Measurements from ENCODE around the gene DESI1.

DESI1 gene

DNA sequence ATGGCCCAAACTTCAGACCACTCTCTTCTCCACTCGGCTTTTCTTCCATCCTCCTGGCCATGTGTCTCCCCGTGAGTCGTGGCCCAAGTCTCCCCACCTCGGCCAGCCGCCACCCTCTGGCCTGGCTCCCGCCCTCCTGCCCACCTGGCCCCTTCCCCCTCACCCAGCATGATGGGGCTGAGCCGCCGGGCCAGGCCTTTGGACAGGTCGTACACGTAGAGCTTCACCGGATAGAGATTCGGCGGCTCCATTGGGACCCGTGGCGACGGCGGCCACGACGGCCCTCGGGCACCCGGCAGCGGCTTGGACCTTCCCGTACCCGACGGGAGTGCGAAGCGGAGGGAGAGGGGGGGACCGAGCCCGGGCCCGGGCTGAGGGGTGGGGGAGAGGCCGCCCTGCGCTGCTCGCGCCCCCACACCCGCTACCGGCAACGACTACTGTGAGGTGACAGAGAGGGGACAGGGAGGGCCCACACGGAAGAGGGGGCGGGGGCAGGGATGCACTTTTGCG, at the start of gene DESI1 (continued):
- TF ChIP-seq, protein P1, sequence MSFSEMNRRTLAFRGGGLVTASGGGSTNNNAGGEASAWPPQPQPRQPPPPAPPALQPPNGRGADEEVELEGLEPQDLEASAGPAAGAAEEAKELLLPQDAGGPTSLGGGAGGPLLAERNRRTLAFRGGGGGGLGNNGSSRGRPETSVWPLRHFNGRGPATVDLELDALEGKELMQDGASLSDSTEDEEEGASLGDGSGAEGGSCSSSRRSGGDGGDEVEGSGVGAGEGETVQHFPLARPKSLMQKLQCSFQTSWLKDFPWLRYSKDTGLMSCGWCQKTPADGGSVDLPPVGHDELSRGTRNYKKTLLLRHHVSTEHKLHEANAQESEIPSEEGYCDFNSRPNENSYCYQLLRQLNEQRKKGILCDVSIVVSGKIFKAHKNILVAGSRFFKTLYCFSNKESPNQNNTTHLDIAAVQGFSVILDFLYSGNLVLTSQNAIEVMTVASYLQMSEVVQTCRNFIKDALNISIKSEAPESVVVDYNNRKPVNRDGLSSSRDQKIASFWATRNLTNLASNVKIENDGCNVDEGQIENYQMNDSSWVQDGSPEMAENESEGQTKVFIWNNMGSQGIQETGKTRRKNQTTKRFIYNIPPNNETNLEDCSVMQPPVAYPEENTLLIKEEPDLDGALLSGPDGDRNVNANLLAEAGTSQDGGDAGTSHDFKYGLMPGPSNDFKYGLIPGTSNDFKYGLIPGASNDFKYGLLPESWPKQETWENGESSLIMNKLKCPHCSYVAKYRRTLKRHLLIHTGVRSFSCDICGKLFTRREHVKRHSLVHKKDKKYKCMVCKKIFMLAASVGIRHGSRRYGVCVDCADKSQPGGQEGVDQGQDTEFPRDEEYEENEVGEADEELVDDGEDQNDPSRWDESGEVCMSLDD (tag by site-specific recombination; IDR thresholded peaks at IDR 0.05), result peak; percentile 57; the same call in 1 of the 2 replicates
- TF ChIP-seq ZNF830 (tag by site-specific recombination; IDR thresholded peaks at IDR 0.05; ENCODE audit: low read depth), result no peak
- peak; percentile 100 for TF ChIP-seq ZFP69B (tag by site-specific recombination; IDR thresholded peaks at IDR 0.05)
- TF ChIP-seq OVOL3 (tag by site-specific recombination; IDR thresholded peaks at IDR 0.05), result no peak
- no peak for TF ChIP-seq ZNF473 (tag by site-specific recombination; IDR thresholded peaks at IDR 0.05)
- TF ChIP-seq ZFP3 (tag by site-specific recombination; IDR thresholded peaks at IDR 0.05; ENCODE audit: low read depth), result no peak
- TF ChIP-seq SP7 (tag by site-specific recombination; IDR thresholded peaks at IDR 0.05), result peak; percentile 21
- TF ChIP-seq ZNF391 (tag by site-specific recombination; IDR thresholded peaks at IDR 0.05; ENCODE audit: borderline replicate concordance, low read depth), result peak; percentile 93
- TF ChIP-seq, protein P2, sequence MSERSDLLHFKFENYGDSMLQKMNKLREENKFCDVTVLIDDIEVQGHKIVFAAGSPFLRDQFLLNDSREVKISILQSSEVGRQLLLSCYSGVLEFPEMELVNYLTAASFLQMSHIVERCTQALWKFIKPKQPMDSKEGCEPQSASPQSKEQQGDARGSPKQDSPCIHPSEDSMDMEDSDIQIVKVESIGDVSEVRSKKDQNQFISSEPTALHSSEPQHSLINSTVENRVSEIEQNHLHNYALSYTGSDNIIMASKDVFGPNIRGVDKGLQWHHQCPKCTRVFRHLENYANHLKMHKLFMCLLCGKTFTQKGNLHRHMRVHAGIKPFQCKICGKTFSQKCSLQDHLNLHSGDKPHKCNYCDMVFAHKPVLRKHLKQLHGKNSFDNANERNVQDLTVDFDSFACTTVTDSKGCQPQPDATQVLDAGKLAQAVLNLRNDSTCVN (tag by site-specific recombination; optimal IDR thresholded peaks at IDR 0.05), result peak; percentile 54
- TF ChIP-seq ZNF561 (tag by site-specific recombination; IDR thresholded peaks at IDR 0.05; ENCODE audit: borderline replicate concordance), result peak; percentile 52; the same call in 1 of the 2 replicates
- peak; percentile 21; the same call in 1 of the 2 replicates for TF ChIP-seq YY1 (tag by site-specific recombination; IDR thresholded peaks at IDR 0.05)
- TF ChIP-seq OSR2 (tag by site-specific recombination; IDR thresholded peaks at IDR 0.05), result peak; percentile 97
- TF ChIP-seq AEBP2 (tag by site-specific recombination; IDR thresholded peaks at IDR 0.05; ENCODE audit: borderline replicate concordance), result no peak
- TF ChIP-seq, protein P3, sequence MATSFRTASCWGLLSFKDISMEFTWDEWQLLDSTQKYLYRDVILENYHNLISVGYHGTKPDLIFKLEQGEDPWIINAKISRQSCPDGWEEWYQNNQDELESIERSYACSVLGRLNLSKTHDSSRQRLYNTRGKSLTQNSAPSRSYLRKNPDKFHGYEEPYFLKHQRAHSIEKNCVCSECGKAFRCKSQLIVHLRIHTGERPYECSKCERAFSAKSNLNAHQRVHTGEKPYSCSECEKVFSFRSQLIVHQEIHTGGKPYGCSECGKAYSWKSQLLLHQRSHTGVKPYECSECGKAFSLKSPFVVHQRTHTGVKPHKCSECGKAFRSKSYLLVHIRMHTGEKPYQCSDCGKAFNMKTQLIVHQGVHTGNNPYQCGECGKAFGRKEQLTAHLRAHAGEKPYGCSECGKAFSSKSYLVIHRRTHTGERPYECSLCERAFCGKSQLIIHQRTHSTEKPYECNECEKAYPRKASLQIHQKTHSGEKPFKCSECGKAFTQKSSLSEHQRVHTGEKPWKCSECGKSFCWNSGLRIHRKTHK (tag by site-specific recombination; IDR thresholded peaks at IDR 0.05), result no peak
- peak; percentile 81 for TF ChIP-seq ZFHX2 (tag by site-specific recombination; conservative IDR thresholded peaks at IDR 0.05)
- TF ChIP-seq, protein P4, sequence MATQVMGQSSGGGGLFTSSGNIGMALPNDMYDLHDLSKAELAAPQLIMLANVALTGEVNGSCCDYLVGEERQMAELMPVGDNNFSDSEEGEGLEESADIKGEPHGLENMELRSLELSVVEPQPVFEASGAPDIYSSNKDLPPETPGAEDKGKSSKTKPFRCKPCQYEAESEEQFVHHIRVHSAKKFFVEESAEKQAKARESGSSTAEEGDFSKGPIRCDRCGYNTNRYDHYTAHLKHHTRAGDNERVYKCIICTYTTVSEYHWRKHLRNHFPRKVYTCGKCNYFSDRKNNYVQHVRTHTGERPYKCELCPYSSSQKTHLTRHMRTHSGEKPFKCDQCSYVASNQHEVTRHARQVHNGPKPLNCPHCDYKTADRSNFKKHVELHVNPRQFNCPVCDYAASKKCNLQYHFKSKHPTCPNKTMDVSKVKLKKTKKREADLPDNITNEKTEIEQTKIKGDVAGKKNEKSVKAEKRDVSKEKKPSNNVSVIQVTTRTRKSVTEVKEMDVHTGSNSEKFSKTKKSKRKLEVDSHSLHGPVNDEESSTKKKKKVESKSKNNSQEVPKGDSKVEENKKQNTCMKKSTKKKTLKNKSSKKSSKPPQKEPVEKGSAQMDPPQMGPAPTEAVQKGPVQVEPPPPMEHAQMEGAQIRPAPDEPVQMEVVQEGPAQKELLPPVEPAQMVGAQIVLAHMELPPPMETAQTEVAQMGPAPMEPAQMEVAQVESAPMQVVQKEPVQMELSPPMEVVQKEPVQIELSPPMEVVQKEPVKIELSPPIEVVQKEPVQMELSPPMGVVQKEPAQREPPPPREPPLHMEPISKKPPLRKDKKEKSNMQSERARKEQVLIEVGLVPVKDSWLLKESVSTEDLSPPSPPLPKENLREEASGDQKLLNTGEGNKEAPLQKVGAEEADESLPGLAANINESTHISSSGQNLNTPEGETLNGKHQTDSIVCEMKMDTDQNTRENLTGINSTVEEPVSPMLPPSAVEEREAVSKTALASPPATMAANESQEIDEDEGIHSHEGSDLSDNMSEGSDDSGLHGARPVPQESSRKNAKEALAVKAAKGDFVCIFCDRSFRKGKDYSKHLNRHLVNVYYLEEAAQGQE (tag by site-specific recombination; IDR thresholded peaks at IDR 0.05), result 0 out of 2 replicates have a peak, but pooled peaks have one; percentile 14
